GM21528 (cell line): ENCODE measurements around the gene PPHLN1.

Experiments used
- ATAC-seq: cut with Tn5 transposase; IDR thresholded peaks from one replicate; pipeline ENCODE4 v1.9.1; 2021; ENCODE audit warnings: mild to moderate bottlenecking, moderate library complexity; ENCODE audit not compliant: unreplicated experiment, low FRiP score

PPHLN1 gene

DNA sequence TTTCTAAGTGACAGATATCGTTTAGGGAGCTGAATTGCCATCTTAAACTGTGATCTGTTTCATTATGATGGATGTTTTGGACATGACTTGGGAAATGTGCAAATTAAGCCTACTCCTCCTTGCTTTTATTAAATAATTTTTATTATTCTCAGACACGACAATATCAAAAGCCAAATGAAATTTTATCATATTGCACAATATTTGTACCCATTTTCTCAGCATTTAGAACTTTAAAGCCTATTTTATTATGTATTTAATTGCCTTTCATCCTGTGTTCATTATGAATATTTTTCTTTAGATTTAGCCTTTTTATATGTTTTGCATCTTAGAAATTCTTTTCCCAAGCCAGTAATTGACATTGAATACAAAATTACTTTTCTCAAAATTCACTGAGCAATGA, 102.9 kb downstream of the PPHLN1 start:
- ATAC-seq = no peak

DNA sequence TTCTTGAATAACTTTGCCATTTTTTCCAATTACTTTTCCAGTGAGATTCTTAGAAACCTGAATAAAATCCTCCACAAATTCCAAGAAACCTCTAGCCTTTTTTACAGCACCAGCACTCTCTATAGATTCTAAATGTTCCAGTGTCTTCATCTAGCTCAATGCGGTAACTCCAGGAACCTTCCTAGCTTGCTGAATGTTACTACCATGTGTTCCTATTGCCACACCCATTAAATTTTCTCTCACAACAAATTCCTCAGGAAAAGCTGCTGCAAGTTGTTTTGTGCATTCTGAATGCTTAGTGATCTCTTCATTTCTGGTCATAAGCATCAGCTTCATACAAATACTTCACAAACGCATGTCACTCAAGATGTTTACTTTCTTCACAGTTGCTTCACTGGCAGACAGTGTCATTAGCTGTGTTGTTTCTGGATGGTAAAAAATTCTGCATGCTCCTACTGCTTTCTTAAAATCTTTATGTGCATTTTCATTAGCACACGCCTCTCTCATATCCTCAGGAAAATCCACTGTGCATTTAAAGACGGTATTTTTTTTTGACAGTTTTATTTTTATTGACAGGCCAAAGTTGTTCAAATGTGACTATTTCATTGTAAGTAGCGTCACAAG, 106.7 kb downstream of the PPHLN1 start:
- ATAC-seq = no peak

DNA sequence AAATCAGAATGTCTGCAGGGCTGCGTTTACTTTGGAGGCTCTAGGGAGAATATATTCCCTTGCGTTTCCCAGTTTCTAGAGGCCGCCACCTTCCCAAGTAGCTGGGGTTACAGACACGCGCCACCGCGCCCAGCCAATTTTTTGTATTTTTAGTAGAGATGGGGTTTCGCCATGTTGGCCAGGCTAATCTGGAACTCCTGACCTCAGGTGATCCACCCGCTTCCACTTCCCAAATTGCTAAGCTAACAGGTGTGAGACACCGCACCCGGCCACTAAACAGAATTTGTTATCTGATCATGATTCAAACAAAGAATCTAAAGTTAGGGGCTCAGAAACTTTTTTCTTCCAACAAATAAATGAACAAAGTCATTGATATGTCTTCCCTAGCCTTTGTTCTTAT, 114.6 kb downstream of the PPHLN1 start:
- ATAC-seq = no peak

- no peak for ATAC-seq
These were observed 116.4 kb downstream of the PPHLN1 start for GRCh38 chr12:42442311-42442759.

- ATAC-seq = no peak
These were observed 116.9 kb downstream of the PPHLN1 start for GRCh38 chr12:42442888-42443287.

DNA sequence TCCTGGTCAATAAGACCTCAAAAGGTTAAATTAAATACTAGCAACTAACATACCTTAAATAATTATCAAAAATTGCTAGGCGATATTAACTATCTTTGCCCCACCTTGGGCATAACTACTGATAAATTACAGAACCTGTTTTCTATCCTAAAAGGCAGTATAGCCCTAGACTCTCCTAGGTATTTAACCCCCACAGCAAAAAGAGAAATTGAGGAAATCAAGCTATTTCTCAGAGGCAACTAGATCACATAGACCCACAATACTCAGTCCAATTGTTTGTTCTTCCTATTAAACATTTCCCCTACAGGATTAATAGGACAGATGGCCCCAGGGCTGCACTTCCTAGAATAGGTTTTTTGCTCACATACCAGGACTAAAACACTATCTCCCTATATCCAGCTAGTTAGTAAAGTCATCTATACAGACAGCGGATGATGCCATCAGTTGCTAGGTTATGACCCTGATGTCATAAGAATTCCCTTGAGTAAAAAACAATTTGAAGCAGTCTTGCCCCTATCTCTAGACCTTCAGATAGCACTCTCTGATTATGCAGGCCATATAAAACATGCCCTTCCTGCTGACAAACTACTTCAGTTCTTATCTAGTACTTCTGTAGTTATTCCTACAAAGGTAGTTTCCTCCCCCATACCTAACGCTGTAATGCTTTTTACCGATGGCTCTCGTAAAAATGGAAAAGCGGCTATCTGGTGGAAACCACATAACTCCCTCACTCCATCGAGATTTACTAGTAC, 118.4 kb downstream of the PPHLN1 start:
- ATAC-seq = no peak

GRCh38 chr12:42445891-42446290, 119.9 kb downstream of the PPHLN1 start:
- no peak for ATAC-seq

DNA sequence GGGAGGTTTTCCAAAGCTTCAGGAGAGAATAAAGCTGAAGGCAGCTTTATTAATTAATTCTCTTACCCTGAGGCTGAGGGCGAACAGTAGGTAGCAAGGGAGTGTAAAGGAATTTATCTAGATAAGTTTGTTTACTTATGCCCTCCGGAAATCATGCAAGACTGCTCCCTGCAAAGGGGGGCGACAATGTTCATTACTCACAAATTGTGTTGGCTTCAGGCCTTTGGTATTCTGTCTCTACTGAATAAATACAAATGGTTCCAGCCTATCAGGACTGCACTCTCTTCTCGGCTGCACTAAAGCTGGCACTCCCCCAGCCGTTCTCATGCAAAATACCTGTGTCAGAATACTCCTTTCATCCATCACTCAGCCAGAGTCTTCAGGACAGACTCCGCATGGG, 120.8 kb downstream of the PPHLN1 start:
- ATAC-seq = no peak

DNA sequence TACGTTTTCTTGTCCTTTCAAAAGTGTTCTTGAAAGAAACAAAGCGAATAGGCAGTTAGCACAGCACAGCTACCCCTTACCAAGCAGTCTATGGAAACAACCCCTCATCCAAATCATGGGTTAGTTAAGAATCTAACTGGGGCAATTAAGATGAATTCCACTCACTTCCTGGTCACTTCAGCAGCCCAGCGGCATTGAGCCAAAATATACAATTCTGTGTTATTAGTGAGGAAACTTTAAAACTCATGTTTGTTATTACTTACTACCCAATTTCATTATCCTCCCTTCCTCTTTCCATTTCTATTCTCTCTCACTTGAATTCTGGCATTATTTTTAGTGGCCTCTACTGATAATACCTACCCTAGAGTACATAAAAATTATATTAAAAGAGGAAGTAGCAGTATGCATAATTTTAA, 121.4 kb downstream of the PPHLN1 start:
- no peak for ATAC-seq

- ATAC-seq = no peak
These were observed 122.9 kb downstream of the PPHLN1 start for GRCh38 chr12:42448841-42449240.

DNA sequence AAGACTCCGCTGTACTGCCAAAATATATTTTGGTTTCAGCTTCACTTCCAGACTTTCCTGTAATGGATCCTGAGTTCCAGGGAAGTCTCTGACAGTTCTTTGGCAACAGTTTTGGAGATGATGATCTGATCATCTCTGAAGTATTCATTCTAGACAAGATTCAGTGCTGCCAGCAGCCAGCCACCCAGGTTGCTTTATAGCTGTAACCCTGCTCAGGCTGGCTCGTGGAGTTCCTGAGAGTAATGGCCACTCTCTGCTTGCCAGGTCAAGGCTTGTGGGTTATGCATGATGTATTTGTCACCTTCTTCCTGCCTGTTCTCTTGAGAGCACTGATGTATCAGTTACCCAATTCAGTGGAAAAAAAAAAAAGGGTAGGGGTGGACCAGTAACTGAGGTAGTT, 124.3 kb downstream of the PPHLN1 start:
- ATAC-seq = no peak

DNA sequence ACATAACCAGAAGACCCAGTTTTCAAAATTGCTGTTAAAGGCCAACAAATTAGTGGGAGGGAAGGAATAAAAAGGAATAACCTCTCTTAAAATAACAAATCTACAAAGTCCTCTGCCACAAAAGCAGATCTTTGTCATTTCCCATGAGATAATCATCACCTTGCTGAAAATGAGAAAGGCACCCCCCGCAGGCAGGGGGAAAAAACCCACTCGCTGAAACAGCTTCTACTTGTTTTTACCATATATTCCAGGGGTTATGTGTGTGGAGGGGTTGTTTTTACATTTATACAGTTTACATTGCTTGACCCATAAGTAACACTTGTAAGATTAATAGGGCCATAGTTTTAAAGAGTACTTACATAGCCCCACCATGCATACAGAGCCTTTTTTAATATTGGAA, 132.6 kb downstream of the PPHLN1 start:
- no peak for ATAC-seq

GRCh38 chr12:42459336-42459847, 133.4 kb downstream of the PPHLN1 start:
- no peak for ATAC-seq

- no peak for ATAC-seq
These were observed 136.5 kb downstream of the PPHLN1 start for GRCh38 chr12:42462486-42462885.

GRCh38 chr12:42463671-42464070, 137.7 kb downstream of the PPHLN1 start:
- no peak for ATAC-seq

GRCh38 chr12:42468341-42468821, 142.4 kb downstream of the PPHLN1 start:
- no peak for ATAC-seq

DNA sequence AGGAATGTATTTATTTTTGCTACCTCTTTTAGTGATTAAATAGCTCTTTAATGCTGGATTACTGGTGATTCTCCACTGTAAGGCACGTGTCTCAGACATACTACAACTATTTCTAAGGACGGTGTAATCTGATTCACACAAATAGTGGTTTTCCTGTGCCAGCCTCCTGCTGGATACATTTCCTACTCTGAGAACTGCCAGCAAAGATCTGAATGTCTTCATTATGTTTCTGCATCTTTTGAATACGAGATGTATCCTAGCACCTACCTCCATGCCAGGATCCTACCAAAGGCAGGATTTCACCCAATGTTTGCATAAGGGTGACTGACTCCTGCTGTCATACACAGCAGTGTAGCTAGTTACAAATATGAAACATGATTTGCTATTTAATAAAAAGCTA, 143.0 kb downstream of the PPHLN1 start:
- ATAC-seq = no peak

- peak; percentile 97 for ATAC-seq
These were observed 143.6 kb downstream of the PPHLN1 start for GRCh38 chr12:42469355-42470175.

DNA sequence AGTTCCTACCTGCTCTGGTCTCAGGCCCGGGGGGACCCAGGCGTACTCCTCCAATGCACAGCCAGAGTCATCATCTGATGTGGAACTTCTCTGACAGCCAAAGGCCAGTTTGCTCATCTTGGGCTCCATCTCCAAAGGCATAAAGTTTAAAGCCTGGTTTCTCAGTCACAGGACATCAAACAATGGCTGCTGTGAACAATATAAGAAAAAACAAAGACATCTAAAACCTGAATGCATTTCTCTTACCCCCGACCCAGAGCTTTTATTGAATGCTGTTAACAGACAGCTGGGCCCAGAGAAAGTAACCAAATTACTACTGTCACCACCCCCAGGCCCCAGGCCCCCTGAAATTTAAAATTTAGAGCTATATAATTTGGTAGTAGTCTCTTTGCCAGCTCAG, 146.4 kb downstream of the PPHLN1 start:
- ATAC-seq = no peak

- no peak for ATAC-seq
These were observed 147.2 kb downstream of the PPHLN1 start for GRCh38 chr12:42473130-42473529.

DNA sequence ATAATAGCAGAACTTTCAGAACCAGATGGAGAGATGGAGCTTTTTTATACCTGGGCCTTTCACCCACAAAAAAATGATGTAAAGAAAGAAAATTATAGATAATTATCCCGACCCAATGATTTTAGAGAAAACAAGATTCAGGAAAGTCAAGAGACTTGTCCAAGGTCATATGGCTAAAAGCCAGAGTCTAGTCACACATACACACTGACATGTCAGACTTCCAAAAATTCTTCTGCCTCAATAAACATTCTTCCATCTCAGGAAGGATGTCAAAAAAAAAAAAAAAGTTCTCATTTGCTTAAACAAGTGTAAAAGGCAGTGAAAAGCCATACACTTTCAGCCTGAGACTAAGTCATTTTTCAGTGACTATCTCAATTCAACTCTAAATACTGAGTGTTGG, 147.6 kb downstream of the PPHLN1 start:
- ATAC-seq = no peak
